AG09319 (cell line): ENCODE measurements around the gene PRKG1.

Source experiments
- DNase-seq: peaks from one replicate; pipeline ENCODE4 v3.0.0-alpha.2; 2010; ENCODE audit warnings: low read depth; ENCODE audit errors: extremely low read depth
- TF ChIP-seq, protein P1 (sequence below): IDR thresholded peaks from 2 replicates; pipeline ENCODE4 v1.5.1; 2011; ENCODE audit warnings: low read depth, mild to moderate bottlenecking, inconsistent platforms, low read length, moderate library complexity

The PRKG1 gene

DNA sequence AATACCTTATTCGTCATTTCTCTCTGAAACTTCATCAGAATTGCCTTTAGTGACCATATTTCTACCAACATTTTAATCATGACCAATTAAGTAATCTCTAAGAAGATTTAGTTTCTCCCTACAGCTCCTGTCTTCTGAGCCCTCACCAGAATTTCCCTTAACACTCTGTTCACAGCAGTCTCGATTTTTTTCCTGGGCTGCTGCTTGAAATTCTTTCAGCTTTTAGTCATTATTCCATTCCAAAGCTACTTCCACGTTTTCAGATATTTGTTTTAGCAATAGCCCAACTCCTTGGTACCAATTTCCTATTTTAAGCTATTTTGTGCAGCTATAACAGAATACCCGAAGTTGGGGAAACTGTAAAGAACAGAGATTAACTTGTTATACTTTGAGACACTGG, 1047.4 kb downstream of the PRKG1 start:
- TF ChIP-seq, protein P1, sequence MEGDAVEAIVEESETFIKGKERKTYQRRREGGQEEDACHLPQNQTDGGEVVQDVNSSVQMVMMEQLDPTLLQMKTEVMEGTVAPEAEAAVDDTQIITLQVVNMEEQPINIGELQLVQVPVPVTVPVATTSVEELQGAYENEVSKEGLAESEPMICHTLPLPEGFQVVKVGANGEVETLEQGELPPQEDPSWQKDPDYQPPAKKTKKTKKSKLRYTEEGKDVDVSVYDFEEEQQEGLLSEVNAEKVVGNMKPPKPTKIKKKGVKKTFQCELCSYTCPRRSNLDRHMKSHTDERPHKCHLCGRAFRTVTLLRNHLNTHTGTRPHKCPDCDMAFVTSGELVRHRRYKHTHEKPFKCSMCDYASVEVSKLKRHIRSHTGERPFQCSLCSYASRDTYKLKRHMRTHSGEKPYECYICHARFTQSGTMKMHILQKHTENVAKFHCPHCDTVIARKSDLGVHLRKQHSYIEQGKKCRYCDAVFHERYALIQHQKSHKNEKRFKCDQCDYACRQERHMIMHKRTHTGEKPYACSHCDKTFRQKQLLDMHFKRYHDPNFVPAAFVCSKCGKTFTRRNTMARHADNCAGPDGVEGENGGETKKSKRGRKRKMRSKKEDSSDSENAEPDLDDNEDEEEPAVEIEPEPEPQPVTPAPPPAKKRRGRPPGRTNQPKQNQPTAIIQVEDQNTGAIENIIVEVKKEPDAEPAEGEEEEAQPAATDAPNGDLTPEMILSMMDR: no peak
- DNase-seq: no peak

DNA sequence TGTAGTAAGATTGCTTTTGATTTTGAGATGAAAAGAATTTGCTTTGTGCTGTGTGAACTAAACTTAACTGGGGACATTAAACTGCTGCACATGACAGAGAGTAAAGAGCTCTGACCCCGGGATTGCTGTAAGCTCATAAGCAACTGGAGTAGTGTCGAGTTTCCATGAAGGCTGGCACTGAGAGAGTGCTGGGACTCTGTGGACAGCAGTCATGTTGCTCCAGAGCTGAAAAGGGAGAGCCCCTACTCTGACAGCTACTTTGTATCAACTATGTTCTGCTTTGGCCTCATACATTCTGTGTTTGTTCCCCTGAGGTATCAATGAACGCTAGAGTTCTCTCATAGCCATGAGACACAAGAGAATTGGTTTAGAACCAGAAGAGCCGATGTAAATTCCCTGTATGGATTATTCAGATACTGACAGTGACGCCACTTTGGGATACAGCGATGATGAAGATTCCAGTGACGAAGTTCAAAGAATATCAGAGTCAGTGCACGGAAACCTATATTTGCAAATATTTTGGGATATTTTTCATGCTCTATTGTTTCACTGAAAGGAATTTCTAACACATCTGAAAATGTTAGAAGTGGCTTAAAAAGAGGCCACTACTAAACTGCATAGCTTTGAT, 1053.9 kb downstream of the PRKG1 start:
- TF ChIP-seq, protein P1: no peak
- DNase-seq: no peak

DNA sequence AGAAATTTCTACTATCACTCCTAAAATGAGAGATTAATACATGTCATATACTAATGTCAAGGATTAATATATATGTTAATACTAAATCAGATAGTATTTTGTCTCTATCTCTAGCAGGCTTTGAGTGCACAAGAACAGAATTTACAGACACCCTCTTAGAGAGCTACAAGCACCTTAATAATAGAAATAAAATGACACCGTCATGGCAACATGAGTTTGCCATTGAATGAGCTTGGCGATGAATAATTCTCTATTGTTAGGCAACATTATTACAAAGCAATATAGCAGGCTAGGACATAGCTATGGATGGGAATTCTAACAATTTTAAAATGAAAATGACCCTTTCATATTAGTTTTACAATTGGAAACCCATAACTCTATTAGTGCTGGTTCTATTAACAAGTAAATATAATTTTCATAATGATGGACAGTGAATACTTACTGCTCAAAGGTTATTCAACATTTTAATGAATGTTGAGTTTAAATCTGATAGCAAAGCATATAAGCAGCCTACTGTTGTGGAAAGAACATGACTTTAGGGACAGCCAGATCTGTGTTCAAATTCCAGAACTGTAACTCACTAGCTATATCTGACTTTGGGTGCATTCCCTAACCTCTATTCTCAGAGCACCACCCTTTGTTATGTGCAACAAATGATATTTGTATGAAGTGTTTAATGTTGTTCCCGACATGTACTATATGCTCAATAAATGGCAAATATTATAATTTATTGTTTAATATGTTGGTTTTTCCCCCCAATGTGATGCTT, 1055.3 kb downstream of the PRKG1 start:
- DNase-seq: no peak
- TF ChIP-seq, protein P1: no peak

DNA sequence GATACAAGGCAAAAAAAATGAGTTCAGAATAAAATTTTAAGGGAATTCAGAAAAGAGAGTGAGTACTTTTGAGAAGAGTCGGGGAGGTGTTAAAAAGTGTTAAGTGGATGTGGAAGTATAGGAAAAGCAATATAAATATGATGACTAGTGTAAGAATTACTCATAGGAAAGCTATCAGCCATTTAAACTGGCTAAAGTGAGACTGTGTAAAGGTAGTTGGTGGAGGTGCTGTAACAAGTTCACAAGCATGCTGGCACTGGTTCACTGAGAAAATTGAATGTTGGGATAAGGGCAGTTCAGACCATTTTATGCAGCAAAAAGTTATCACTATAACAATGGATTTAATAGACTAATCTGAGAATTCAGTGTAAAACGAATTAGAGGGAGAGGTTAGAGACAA, 1060.8 kb downstream of the PRKG1 start:
- TF ChIP-seq, protein P1: no peak
- no peak for DNase-seq

DNA sequence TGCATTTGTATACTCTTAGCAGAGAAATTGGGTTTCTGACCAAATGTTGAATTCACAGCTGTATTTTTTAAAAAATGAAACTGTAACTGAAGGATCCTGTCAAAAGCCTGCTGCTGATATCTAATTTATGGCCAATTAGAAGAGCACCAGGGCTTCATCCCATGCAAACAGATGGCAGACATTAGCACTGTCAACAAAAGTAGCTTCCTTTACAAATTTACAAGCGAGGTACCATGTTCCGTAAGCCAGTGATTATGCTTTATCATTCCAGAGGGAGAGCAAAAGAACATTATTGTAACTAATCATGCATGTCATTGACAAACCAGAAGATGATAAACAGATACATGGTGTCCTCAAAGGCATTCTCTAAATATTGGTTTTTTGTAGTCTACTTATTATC, 1062.6 kb downstream of the PRKG1 start:
- TF ChIP-seq, protein P1: no peak
- DNase-seq: no peak

DNA sequence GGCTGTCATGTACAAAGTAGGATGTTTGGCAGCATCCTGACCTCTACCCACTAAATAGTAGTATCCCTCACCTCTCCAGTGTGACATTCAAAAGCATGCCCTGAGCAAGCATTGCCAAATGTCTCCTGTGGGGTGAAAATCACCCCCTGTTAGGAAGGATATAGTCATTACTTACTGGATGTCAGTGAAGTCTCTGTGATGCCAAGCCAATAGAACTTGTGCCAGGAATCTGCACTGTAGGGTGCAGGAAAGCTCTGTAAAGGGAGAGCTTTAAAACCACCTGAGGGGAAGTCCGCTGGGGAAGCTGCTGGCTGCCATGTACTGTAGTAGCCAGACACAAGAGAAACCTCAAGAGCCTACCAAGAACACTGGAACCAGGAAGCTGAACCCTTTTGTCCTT, 1069.1 kb downstream of the PRKG1 start:
- TF ChIP-seq, protein P1: no peak
- DNase-seq: no peak

DNA sequence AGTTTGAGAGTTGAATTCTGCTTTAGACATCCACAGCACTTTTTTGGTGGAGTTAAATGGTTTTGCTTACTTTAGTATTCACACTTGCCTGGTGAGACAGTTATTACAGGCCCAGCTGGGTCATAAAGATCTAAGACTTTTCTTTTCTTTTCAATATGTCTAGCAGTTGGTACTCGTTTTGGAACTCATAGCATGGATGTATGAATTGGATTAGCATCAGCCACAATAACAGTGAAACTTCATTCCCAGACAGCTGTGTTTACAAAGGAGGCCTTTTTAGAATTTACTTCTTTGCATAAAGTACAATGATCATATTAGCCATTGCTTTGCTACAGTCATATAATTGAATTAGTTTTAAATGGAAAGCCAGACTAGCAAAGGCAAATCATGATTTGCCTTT, 1071.3 kb downstream of the PRKG1 start:
- TF ChIP-seq, protein P1: no peak
- no peak for DNase-seq
